Caki2 (cell line): ENCODE data around the gene KCNE3. TPM values are rescaled to one million over a fixed set of nuclear protein-coding genes. Genes with fewer than 3 reads are reported as not detected.

ENCODE experiments used
- DNase-seq: peaks from one replicate; pipeline ENCODE4 v3.0.0-alpha.2; 2015; ENCODE audit warnings: low read depth
- in situ Hi-C: cut with HindIII; loops from 2 replicates; pipeline ENCODE4 v1.10.0; 2016; ENCODE audit warnings: low sequenced_read_pairs, low pct_unique_long_range_greater_than_20kb, mixed read lengths
- total RNA-seq: library from RNA; depleted of rRNA; stranded (reverse); fragments of >200 nt; shearing (Covaris generic); gene quantifications from 2 replicates; pipeline ENCODE4 v1.2.3, GENCODE V29; 2014; ENCODE audit warnings: low replicate concordance; rRNA removed

Gene KCNE3
- not detected in 2 replicates for total RNA-seq

- no peak for DNase-seq
- in situ Hi-C loops, result loop anchor here (25.0 kb wide), 1 partner anchor 95 kb away; no protein-coding TSS in a partner anchor
Observed at GRCh38 chr11:74466916-74467885, at the start of gene KCNE3. TSS of gene KCNE3 (minus strand) at chr11:74467549. CDS start at chr11:74457563, 9,986 bp downstream.

- no peak for DNase-seq
- in situ Hi-C loops, result no loop called here
Observed at GRCh38 chr11:74507582-74507981, 40.2 kb upstream of the KCNE3 start.

- DNase-seq, result no peak
- in situ Hi-C loops, result no loop called here
Observed at GRCh38 chr11:74506823-74507222, 39.5 kb upstream of the KCNE3 start.

GRCh38 chr11:74505911-74506310 is 38.6 kb upstream of the KCNE3 start:
- in situ Hi-C loops, result no loop called here
- DNase-seq, result no peak

GRCh38 chr11:74504100-74504691 is 36.8 kb upstream of the KCNE3 start:
- in situ Hi-C loops, result no loop called here

GRCh38 chr11:74494916-74495315 is 27.6 kb upstream of the KCNE3 start:
- DNase-seq, result no peak
- in situ Hi-C loops, result no loop called here

More at GRCh38 chr11:74504100-74504691, 36.8 kb upstream of the KCNE3 start:
- no peak for DNase-seq

GRCh38 chr11:74493791-74494630 is 26.7 kb upstream of the KCNE3 start:
- DNase-seq, result no peak
- in situ Hi-C loops, result no loop called here

GRCh38 chr11:74492974-74493790 is 25.8 kb upstream of the KCNE3 start, which contains the start of gene LIPT2:
TSS of gene LIPT2 (minus strand) at chr11:74493724. CDS start at chr11:74493703, 21 bp downstream.
- DNase-seq, result peak; percentile 93
- in situ Hi-C loops, result no loop called here

GRCh38 chr11:74492084-74492483 is 24.7 kb upstream of the KCNE3 start:
- in situ Hi-C loops, result no loop called here
- no peak for DNase-seq

GRCh38 chr11:74490941-74491340 is 23.6 kb upstream of the KCNE3 start:
- no peak for DNase-seq
- in situ Hi-C loops, result no loop called here

GRCh38 chr11:74487875-74488274 is 20.5 kb upstream of the KCNE3 start:
- in situ Hi-C loops, result no loop called here
- DNase-seq, result no peak

- in situ Hi-C loops, result no loop called here
- no peak for DNase-seq
Observed at GRCh38 chr11:74485868-74486267, 18.5 kb upstream of the KCNE3 start.

- in situ Hi-C loops, result no loop called here
- DNase-seq, result no peak
Observed at GRCh38 chr11:74480688-74481417, 13.5 kb upstream of the KCNE3 start.

GRCh38 chr11:74479732-74480123 is 12.4 kb upstream of the KCNE3 start:
- no peak for DNase-seq

GRCh38 chr11:74478877-74479731 is 11.8 kb upstream of the KCNE3 start:
- no peak for DNase-seq
- in situ Hi-C loops, result no loop called here

More at GRCh38 chr11:74479732-74480123, 12.4 kb upstream of the KCNE3 start:
- in situ Hi-C loops, result no loop called here

- no peak for DNase-seq
- in situ Hi-C loops, result no loop called here
Observed at GRCh38 chr11:74476536-74476935, 9.2 kb upstream of the KCNE3 start.
